DMS153 treated with DMSO at 0.1 percent for 48 hours (cell line): ENCODE results near the gene C19orf12.
"Not testable (repeated sequence)": the region's sequence is repeated elsewhere in the genome, so short reads cannot be mapped to it uniquely, and the experiment has no call there.

Source experiments
- DNase-seq: peaks from one replicate; lab custom pipeline; 2025; ENCODE audit not compliant: unreplicated experiment; lab: John Stamatoyannopoulos, UW

The C19orf12 gene

DNA sequence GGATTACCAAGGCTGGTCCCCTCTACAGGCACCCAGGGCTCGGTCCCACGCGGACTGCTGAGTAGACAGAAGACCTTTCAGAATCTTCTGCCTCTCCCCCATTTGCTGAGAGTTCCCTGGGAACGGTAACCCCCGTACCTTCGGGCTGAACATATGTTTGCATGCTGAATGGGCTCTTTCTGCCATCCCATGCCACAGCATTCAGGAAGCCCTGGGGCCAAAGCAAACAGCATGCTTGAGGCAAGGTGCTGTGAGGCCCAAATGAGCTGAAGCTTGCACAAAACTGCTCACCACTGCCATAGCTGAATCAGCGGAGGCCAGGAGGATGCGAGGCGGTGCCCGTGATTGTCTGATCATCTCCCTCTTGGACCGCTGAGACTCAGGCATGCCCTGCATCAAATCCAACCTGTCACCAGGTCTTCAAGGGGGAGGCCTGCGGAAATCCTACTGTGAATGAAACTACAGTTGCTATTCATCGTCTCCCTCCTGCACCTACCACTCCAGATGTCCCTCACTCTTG is 16.3 kb upstream of the C19orf12 start:
- no peak for DNase-seq

- no peak for DNase-seq
Measured at GRCh38 chr19:29727906-29728305, 12.8 kb upstream of the C19orf12 start.

DNA sequence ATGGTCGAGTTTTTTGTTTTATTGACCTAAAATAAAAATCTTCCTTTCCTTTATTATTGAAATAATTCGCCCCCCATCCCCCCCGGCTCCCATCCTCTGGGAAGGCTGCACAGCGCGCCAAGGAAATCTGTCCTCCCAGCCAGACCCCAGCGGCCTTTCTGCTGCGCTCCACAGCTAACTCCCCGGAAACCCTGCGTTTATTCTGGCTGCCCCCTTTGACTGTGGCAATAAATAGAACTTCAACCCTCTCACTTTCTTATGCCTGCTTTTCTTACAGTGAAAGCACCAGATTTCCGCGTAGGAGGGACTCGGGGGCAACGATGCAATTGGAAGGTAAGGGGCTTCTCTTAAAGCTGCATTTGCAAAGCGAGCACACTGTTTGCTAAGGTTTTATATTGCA is 9.7 kb upstream of the C19orf12 start:
- no peak for DNase-seq

GRCh38 chr19:29724102-29724641 is 9.1 kb upstream of the C19orf12 start:
- DNase-seq = no peak

- DNase-seq = no peak
Measured at GRCh38 chr19:29717051-29717450, 2.0 kb upstream of the C19orf12 start.

DNA sequence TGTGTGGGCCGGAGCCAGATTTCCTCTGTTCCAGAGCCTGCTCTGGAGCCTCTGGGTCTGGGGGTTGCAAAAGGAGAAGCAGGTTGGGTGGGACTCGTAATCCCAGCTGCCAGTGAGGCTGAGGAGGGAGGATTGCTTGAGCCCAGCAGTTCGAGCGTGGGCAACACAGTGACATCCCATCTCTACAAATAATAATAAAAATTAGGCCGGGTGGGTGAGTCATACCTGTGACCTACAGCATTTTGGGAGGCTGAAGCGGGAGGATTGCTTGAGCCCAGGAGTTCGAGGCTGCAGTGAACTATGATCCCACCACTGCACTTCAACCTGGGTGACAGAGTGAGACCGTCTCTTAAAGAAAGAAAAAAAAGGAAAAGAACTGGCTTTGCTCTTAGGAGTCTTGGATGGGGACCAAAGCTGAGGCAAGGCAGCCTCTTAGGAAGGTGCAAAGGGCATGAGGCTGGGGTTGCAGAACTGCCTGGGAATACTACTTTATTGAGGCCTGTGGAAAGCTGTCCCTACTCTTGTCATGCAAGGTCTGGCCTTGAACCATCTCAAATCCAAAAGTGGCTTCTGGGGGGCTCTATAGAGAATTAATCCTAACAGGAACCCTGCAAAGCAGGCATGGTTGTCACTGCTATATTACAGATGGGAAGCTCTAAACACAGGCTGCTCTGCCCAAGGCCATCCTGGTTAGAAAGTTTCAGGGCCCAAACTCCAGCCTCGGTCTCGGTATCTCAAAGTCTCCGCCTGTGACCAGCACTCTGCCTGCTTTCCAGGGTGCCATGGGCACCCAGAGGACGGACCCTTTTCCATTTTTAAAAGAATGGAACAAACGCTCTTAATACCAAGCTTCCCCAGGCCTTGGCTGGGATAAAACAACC is 880 bp upstream of the C19orf12 start:
- no peak for DNase-seq

DNA sequence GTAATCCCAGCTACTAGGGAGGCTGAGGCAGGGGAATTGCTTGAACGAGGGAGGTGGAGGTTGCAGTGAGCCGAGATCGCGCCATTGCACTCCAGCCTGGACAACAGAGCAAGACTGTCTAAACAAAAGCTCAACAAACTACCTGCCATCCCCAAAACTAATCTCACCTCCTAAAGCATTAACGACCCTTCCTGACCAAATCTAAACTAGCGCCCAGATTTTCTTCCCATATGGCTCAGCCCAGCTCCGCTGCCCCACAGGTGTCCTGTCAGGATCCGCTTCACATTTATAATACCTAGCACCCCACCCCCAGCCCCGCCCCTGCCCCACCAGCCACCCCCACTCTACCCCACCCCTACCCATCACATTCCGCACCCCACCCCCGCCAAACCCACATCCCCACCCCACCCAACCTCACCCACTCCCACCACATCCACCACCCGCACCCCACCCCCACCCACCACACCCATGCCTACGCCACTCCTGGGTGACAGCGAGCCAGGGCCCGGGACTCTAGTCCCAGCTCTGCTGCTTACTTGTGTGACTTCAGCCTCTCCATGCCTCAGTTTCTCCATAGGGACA is 599 bp downstream of the C19orf12 start:
- no peak for DNase-seq

GRCh38 chr19:29712744-29713516 is 2.1 kb downstream of the C19orf12 start:
- no peak for DNase-seq

GRCh38 chr19:29711584-29712132 is 3.4 kb downstream of the C19orf12 start:
- DNase-seq = no peak

- DNase-seq = not testable (repeated sequence)
Measured at GRCh38 chr19:29709440-29709798, 5.6 kb downstream of the C19orf12 start.

- no peak for DNase-seq
Measured at GRCh38 chr19:29708554-29709439, 6.3 kb downstream of the C19orf12 start.

DNA sequence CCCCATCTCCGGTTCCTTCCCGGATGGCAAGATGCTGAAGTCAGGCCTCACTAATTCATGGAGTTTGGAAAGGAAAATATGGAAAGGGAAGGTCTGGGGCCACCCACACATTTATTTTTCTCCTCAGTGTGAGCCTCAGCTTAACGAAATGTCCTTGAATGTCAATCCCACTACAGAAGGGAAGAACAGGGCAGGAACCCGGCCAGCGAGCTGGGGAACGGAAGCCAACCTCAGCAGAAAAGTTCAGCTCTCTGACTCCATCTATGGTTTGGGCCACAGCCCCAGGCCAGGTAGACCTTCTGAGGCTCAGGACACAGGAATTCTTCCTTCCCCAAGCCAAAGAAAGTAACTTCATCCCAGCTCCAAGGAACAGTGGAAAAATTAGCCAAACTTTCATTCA is 8.4 kb downstream of the C19orf12 start:
- no peak for DNase-seq

DNA sequence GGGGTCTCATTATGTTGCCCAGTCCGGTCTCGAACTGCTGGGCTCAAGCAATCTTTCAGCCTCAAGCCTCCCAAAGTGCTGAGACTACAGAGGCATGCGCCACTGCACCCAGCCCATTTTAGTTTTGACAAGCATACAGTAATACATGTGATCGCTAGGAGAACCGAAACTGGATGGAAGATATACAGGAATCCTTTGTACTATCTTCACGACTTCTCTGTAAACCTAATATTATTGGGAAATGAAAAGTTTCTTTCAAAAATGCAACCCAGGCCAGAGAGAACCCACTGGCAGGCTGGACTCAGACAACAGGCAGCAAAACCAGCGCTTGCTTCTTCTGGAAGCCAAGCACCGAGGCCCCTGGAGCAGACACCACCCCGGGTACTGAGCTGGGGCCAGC is 9.4 kb downstream of the C19orf12 start:
- no peak for DNase-seq

DNA sequence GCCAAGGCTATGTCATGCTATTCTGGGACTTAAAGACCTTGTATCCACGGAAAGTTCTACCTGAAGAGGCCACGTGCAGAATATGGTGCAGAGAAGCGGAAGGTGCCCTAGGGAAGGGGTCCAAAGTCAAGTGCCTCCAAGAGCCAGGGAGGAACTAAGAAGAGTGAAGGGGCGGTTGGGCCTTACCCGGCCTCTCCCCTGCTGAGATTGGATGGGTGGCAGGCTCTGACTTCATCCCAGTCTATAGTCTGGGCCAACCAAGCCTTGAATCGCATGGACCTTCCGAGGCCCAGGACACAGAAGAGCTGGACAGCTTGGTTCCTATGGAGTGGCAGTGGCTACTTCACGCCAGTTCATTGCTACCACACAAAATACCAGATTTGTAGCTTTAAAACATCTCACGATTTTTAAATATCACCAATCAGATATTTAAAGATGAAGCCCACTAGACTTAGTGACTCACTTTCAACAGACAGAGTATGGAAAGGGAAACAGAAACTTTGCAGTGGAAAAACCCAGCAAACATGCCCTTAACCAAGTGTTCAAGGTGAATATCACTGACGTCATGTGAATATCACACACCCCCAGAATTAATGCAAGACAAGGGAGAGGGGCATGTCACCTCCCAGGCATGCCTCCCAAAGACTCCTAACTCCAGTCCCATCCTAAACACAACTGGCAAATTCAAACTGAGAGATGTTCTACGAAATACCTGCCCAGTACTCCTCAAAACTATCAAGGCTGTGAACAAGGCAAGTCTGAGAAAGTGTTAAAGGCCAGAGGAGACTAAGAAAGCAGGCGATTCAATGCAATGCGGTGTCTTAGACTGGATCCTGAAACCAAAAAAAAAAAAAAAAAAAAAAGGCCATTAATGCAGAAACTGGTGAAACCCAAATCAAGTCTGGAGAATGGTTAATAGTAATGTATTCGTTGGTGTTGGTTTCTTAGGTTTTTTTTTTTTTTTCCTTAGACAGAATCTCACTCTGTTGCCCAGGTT is 10.2 kb downstream of the C19orf12 start:
- DNase-seq = no peak

DNA sequence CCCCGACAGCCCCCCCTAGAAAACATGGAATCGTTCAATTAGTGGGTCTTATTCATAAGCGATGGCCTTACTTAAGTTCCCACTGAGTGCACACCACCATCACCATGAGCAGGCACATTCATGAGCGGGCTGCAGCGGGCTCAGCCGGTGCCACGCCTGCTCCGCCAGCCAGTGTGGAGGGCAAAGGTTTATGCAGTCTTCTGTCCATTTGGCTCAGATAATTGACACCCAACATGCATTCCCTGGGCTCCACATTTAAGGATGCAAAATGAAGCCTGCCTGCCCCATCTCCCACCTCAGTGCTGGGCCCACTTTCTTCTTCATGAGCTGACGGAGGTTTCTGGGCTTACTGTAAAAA is 12.1 kb downstream of the C19orf12 start:
- no peak for DNase-seq

DNA sequence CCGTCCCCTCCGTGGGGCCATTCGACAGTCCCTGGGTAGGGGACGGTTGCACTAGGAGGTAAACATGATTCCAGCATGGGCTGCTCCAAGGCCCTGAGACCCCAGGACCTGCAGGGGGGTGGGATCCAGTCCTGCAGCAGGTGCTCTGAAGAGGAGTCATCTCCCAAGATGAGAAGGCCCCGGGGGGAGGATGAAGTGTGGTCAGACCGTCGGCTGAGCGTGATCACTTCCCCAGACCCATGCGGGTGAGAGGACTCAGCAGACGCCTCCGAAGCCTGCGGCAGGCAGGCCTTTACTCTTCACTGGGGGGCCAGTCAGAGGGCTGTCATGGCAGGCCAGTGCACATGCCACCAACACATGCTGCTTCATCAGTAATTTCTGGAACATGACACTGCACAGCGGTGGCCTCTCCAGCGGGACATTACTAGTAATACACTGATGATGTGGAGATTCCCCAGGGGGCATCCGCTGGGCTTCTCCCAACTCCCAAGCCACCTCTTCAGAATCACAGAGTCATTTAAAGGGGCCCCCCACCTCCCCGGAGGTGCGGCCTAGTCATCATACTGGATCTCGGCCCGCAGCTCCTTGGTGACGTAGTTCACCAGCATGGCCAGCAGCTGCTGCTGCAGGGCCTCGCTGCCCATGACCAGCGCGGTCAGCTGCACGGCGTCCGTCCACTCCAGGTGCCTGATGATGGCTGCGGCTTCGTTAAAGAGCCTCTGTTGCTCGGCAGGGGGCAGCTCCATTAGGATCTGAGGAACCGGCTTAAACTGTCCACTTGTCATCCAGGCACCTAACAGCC is 12.7 kb downstream of the C19orf12 start:
- no peak for DNase-seq

DNA sequence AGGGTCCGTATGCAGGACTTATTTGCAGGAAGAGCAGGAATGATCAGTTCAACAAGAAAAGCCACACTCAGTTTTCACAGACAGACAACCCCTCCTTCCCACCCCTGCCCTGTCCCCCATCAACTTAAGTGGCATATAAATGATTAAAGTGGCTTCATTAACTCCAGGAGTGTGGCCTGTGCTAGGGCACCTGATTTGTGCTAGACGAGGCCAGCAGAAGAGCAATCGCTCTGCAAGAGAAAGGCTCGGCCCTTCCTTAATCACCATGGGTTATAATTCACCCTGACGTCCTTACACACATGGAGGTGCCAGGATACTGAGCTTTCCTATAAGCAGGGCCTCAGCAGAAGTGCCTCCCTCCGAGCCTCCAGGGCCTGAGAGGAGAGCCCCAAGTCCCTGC is 14.6 kb downstream of the C19orf12 start:
- no peak for DNase-seq

GRCh38 chr19:29699861-29700260 is 15.2 kb downstream of the C19orf12 start:
- no peak for DNase-seq
